Measurements from ENCODE around the gene RASA2. TPM values are rescaled to one million over a fixed set of nuclear protein-coding genes. Genes with fewer than 3 reads are reported as not detected.
A peak's percentile ranks its signal among the peaks of the same experiment; 100 is the strongest.

The RASA2 gene
- total RNA-seq, 1 donor from 2014 or later, result 13.2 TPM

DNA sequence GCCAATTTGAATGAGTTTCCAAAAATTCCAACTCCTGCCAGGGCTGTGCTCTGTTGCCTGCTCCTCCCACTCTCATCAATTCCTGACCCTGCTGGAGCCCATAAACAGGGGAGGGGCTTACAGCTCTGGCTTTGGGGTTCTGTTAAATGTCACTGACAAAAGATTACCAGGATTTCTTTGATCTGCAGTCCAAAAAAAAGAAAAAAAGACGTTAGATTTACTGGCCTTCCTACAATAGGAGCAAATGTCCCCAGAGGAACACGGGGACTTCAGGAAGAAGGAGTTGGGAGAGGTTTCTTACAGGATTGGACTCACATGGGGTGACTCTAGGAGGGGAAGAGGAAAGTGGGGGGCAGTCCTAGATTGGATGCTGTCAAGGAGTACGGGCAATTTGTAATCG lies 167.0 kb downstream of the RASA2 start:
- TF ChIP-seq, protein P1, sequence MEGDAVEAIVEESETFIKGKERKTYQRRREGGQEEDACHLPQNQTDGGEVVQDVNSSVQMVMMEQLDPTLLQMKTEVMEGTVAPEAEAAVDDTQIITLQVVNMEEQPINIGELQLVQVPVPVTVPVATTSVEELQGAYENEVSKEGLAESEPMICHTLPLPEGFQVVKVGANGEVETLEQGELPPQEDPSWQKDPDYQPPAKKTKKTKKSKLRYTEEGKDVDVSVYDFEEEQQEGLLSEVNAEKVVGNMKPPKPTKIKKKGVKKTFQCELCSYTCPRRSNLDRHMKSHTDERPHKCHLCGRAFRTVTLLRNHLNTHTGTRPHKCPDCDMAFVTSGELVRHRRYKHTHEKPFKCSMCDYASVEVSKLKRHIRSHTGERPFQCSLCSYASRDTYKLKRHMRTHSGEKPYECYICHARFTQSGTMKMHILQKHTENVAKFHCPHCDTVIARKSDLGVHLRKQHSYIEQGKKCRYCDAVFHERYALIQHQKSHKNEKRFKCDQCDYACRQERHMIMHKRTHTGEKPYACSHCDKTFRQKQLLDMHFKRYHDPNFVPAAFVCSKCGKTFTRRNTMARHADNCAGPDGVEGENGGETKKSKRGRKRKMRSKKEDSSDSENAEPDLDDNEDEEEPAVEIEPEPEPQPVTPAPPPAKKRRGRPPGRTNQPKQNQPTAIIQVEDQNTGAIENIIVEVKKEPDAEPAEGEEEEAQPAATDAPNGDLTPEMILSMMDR (IDR thresholded peaks at IDR 0.05; ENCODE audit: partially characterized antibody, unreplicated experiment), result no peak
- H3K27ac Mint-ChIP-seq (ENCODE audit: unreplicated experiment), result no peak overlapping the region
- no peak for DNase-seq

DNA sequence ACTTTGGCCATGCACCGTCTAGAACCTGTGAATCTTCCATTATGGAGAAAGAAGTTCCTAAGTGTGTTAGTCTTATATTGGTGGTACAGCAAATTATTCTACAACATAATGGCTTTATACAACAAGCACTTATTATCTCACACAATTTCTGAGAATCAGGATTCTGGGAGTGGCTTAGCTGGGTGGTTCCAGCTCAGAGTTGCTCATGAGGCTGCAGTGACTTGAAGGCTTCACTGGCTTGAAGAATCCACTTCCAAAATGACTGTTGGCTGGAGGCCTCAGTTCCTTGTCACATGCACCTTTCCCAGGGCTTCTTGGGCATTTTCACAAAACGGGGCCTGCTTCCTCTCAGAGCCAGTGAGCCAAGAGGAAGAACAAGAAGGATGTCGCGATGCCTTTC lies 169.0 kb downstream of the RASA2 start:
- TF ChIP-seq, protein P1 (IDR thresholded peaks at IDR 0.05; ENCODE audit: partially characterized antibody, unreplicated experiment), result no peak
- DNase-seq, result no peak
- Mint-ChIP-seq H3K27me3 (ENCODE audit: unreplicated experiment) (peaks cover 12% of the 10 kb centered on the region), H3K27ac (ENCODE audit: unreplicated experiment) (no peak overlapping the region), H3K4me3 (ENCODE audit: unreplicated experiment) (no peak overlapping the region), H3K4me1 (ENCODE audit: low read depth, unreplicated experiment) (peaks cover 1% of the 10 kb centered on the region), H3K36me3 (ENCODE audit: unreplicated experiment) (peaks cover 20% of the 10 kb centered on the region), H3K9me3 (ENCODE audit: unreplicated experiment) (peaks cover 4% of the 10 kb centered on the region)

More for the DNA sequence above, 167.0 kb downstream of the RASA2 start:
- Mint-ChIP-seq H3K9me3 (ENCODE audit: unreplicated experiment) (peaks cover 2% of the 10 kb centered on the region), H3K4me3 (ENCODE audit: unreplicated experiment) (no peak overlapping the region), H3K4me1 (ENCODE audit: low read depth, unreplicated experiment) (no peaks in the 10 kb centered on the region), H3K27me3 (ENCODE audit: unreplicated experiment) (peaks cover 5% of the 10 kb centered on the region), H3K36me3 (ENCODE audit: unreplicated experiment) (peaks cover 20% of the 10 kb centered on the region)

DNA sequence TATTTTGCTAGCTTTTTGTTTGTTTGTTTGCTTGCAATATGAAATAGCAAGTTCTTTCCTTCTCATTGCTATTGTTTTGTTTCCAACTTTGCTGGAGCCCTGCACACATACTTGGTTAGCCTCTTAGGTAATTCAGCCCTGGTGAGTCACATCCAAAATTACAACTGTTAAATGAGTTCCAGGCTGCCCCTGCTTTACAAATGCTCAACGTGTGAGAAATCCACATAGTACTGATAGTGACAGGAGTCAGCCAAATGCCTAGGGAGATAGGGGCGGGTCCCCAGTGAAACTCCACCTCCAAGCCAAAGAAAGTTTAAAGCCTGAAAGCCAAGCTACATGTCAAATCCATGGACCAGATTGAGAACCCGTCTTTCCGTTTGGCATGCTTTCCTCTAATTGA lies 169.9 kb downstream of the RASA2 start:
- H3K9me3 Mint-ChIP-seq (ENCODE audit: unreplicated experiment), result peaks cover 4% of the 10 kb centered on the region
- TF ChIP-seq, protein P1 (IDR thresholded peaks at IDR 0.05; ENCODE audit: partially characterized antibody, unreplicated experiment), result no peak
- no peak overlapping the region for H3K4me3 Mint-ChIP-seq (ENCODE audit: unreplicated experiment)
- no peak for DNase-seq
- H3K36me3 Mint-ChIP-seq (ENCODE audit: unreplicated experiment), result peaks cover 20% of the 10 kb centered on the region
- no peak overlapping the region for H3K27ac Mint-ChIP-seq (ENCODE audit: unreplicated experiment)
- H3K27me3 Mint-ChIP-seq (ENCODE audit: unreplicated experiment), result peaks cover 14% of the 10 kb centered on the region
- H3K4me1 Mint-ChIP-seq (ENCODE audit: low read depth, unreplicated experiment), result peaks cover 1% of the 10 kb centered on the region

DNA sequence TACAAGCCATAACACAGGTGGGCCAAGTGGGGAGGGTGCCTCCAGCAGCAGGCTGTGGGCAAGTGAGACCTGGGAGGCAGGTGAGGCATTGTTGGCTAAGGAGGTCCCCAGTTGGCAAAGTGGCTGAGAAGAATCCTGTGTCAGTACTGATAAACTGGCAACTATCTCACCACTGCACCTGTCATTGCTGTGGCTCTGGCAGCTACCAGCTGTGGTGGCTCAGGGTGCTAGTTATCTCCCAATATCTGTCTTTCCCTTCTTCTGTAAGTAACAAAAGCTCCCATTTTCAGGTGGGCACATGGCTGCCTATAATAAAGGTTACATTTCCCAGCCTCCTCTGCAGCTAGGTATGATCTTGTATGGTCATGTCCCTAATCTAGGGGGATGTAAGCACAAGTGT lies 170.7 kb downstream of the RASA2 start:
- Mint-ChIP-seq H3K27me3 (ENCODE audit: unreplicated experiment) (peaks cover 11% of the 10 kb centered on the region), H3K4me3 (ENCODE audit: unreplicated experiment) (no peak overlapping the region), H3K27ac (ENCODE audit: unreplicated experiment) (no peak overlapping the region), H3K9me3 (ENCODE audit: unreplicated experiment) (peaks cover 4% of the 10 kb centered on the region), H3K36me3 (ENCODE audit: unreplicated experiment) (peaks cover 20% of the 10 kb centered on the region), H3K4me1 (ENCODE audit: low read depth, unreplicated experiment) (peaks cover 1% of the 10 kb centered on the region)
- DNase-seq, result no peak
- TF ChIP-seq, protein P1 (IDR thresholded peaks at IDR 0.05; ENCODE audit: partially characterized antibody, unreplicated experiment), result no peak

DNA sequence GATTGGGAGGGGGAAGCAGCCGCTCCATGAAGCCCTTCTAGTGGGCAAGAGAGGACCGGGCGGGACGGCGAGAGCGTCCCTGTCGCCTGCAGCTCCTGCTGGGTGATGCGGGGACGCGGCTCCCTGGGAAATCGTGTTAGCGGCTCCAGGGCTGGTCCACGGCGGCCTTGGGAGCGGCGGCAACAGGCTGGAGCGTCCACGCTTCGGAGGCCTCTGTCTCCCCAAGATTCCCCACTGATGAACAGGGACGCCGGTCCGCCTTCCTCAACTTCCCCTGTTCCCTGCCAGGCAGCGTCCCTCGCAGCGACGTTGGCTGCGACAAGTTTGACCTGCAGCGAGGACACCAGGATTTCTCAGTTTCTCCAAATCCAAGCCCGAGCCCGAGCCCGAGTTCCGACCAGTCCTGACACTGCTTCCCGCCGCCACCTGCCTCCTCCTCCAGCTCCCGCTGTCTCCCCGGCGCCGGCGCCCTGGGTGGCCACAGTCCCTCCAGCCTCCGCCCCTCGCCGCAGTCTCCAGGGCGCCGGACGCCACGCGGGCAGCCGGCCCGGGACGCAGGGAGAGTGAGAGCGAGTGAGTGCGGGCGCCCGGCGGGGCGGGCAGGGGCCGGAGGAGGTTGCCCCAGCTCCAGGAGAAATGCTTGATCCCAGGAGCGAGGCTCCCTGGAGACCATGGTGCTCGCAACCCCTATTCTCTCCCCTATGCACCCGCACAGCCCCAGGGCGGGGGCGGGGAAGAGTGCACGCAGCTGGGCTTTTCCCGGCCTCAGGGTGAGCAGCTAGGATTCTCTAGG lies 173.2 kb downstream of the RASA2 start:
- H3K4me1 Mint-ChIP-seq (ENCODE audit: low read depth, unreplicated experiment), result peaks cover 1% of the 10 kb centered on the region
- peaks cover 4% of the 10 kb centered on the region for H3K9me3 Mint-ChIP-seq (ENCODE audit: unreplicated experiment)
- peaks cover 20% of the 10 kb centered on the region for H3K36me3 Mint-ChIP-seq (ENCODE audit: unreplicated experiment)
- TF ChIP-seq, protein P1 (IDR thresholded peaks at IDR 0.05; ENCODE audit: partially characterized antibody, unreplicated experiment), result no peak
- no peak overlapping the region for H3K27ac Mint-ChIP-seq (ENCODE audit: unreplicated experiment)
- peak overlapping the region; percentile 91 for H3K4me3 Mint-ChIP-seq (ENCODE audit: unreplicated experiment)
- peaks cover 11% of the 10 kb centered on the region for H3K27me3 Mint-ChIP-seq (ENCODE audit: unreplicated experiment)
- DNase-seq, result peak; percentile 74

All from glutamatergic neuron (in vitro differentiated cells).